AG04450 (cell line): ENCODE results near the gene ATF2. TPM values are rescaled to one million over a fixed set of nuclear protein-coding genes. Genes with fewer than 3 reads are reported as not detected.

Experiments used
- CTCF ChIA-PET: fragments of 300-600, 350-600 bp; formaldehyde crosslinking; extraction: SDS; loops from one replicate; lab custom pipeline; 2022; ENCODE audit warnings: antibody characterized with exemption, inconsistent platforms; lab: Charles Lee
- POLR2A ChIA-PET: fragments of 350-600 bp; formaldehyde crosslinking; extraction: SDS; loops from one replicate; lab custom pipeline; 2021; ENCODE audit warnings: antibody characterized with exemption, inconsistent platforms; lab: Yijun Ruan, JAX
- DNase-seq: peaks from one replicate; pipeline ENCODE4 v3.0.0-alpha.2; 2011; ENCODE audit warnings: low read depth, low spot score
- H3K27ac ChIP-seq: one replicate; pipeline ENCODE4 v1.5.1; 2012; ENCODE audit warnings: low read depth, low read length, control low read depth
- H3K27me3 ChIP-seq: one replicate; pipeline ENCODE4 v1.6.0; 2012; ENCODE audit warnings: low read length; ENCODE audit not compliant: control insufficient read depth, insufficient read depth
- H3K4me3 ChIP-seq: 2 replicates; pipeline ENCODE4 v1.5.1; 2011; ENCODE audit warnings: mild to moderate bottlenecking, low read depth, low read length, control low read depth
- H3K9me3 ChIP-seq: 2 replicates; pipeline ENCODE4 v1.5.1; 2012; ENCODE audit warnings: low read length; ENCODE audit not compliant: control insufficient read depth, insufficient read depth
- CTCF ChIP-seq: IDR thresholded peaks from 2 replicates; pipeline ENCODE4 v1.5.1; 2011; ENCODE audit warnings: low read depth, low read length, control low read depth, inconsistent platforms
- polyA minus RNA-seq: library from RNA; depleted of rRNA, polyadenylated mRNA; stranded (reverse); fragments of >200 nt; gene quantifications from 2 replicates; pipeline ENCODE4 v1.2.3, GENCODE V29; 2011; rRNA and poly(A)+ RNA removed
- polyA plus RNA-seq: library from polyadenylated mRNA; depleted of rRNA; stranded (reverse); fragments of >200 nt; gene quantifications from 2 replicates; pipeline ENCODE4 v1.2.3, GENCODE V29; 2011; rRNA removed

Gene ATF2
- 61.1 and 70.1 TPM in 2 replicates for polyA plus RNA-seq
- polyA minus RNA-seq: 103 and 112 TPM in 2 replicates

- DNase-seq: peak; percentile 100
- ChIA-PET POLR2A (interaction anchor here (0.6 to 1.0 kb wide), 5 partner anchors 13 to 389 kb away, joined by 3 to 6 read pairs (median 4); partner anchors contain the start of genes ATP5MC3 and CHN1), CTCF (interaction anchor here (0.6 to 1.2 kb wide), 4 partner anchors 9 to 926 kb away, joined by 3 to 5 read pairs (median 4); no protein-coding TSS in a partner anchor)
- peak within 1 kb of the TSS; percentile 100 for H3K4me3 ChIP-seq
- H3K27ac ChIP-seq: peak within 1 kb of the TSS; percentile 89
- TF ChIP-seq CTCF: no peak
- H3K9me3 ChIP-seq: peaks cover 3% of the 10 kb centered on the region; the same call in 1 of the 2 replicates
- H3K27me3 ChIP-seq: no peaks in the 10 kb centered on the region
Observed at GRCh38 chr2:175167792-175168563, at the start of gene ATF2. Gene ATF2 (minus strand): TSS chr2:175168203. CDS start chr2:175136443, 31,760 bp downstream.

- Histone ChIP-seq H3K4me3 (no peak overlapping the region), H3K27ac (no peak overlapping the region), H3K27me3 (peaks cover 10% of the 10 kb centered on the region), H3K9me3 (no peaks in the 10 kb centered on the region)
- POLR2A ChIA-PET: no interaction called here
- no peak for TF ChIP-seq CTCF
- no peak for DNase-seq
- CTCF ChIA-PET: interaction anchor here (0.6 to 5.0 kb wide), 6 partner anchors 10 to 513 kb away, joined by 3 to 86 read pairs (median 3); no protein-coding TSS in a partner anchor
Observed at GRCh38 chr2:175207741-175208438, 39.9 kb upstream of the ATF2 start.

GRCh38 chr2:175206866-175207265 lies 38.9 kb upstream of the ATF2 start:
- no peak for TF ChIP-seq CTCF
- ChIA-PET CTCF (interaction anchor here (1.4 to 5.0 kb wide), 2 partner anchors 11 to 76 kb away, joined by 3 to 86 read pairs; no protein-coding TSS in a partner anchor), POLR2A (no interaction called here)
- Histone ChIP-seq H3K27me3 (peaks cover 6% of the 10 kb centered on the region), H3K4me3 (no peak overlapping the region), H3K27ac (no peak overlapping the region), H3K9me3 (no peaks in the 10 kb centered on the region)
- DNase-seq: no peak

GRCh38 chr2:175205523-175205922 lies 37.5 kb upstream of the ATF2 start:
- ChIA-PET POLR2A (no interaction called here), CTCF (interaction anchor here (0.9 to 5.0 kb wide), 6 partner anchors 11 to 124 kb away, joined by 3 to 86 read pairs (median 18); no protein-coding TSS in a partner anchor)
- DNase-seq: no peak
- Histone ChIP-seq H3K9me3 (no peaks in the 10 kb centered on the region), H3K27me3 (peaks cover 6% of the 10 kb centered on the region), H3K27ac (no peak overlapping the region), H3K4me3 (no peak overlapping the region)
- TF ChIP-seq CTCF: no peak
